Measurements from ENCODE around the gene TMEM184A. TPM values are rescaled to one million over a fixed set of nuclear protein-coding genes. Genes with fewer than 3 reads are reported as not detected.

TMEM184A gene
- total and polyA plus RNA-seq, 2 of the 4 experiments (the other 2 are of a cell fraction), result 0.36 to 1.9 TPM

DNA sequence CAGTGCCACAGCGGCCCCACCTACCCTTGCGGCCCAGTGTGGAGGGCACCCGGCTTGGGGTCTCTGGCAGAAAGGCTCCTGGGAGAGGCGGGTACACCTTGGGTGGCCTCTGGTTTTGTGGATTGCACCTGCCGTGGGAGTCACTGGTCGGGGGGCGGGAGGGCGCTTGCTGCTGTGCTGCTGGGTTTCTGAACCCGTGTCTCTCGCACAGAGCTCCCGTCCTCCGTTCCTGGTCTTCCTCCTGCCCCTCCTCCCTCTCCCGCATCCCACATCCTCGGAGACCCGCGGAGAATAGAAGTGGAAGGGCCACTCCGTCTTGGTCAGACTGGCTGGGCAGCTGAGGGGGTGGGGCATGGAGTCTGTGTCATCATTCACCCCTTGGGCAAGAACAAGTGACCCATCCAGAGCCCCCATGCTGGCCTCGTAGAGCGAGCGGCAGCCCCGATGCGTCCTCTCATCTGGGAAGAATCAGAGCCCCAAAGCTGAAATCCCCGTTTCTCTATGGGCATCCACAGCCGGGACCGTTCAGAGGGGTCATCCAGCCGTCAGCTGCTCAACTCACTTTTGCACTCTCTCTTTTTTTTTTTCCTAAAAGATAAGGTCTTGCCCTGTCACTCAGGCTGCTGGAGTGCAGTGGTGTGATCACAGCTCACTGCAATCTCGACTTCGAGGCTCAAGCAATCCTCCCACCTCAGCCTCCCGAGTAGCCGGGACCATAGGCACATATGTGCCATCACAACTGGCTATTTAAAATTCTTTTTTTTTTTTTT, 21.5 kb downstream of the TMEM184A start:
- H3K36me3 ChIP-seq (ENCODE audit: control insufficient read depth, insufficient read depth, low read length), result peaks cover 5% of the 10 kb centered on the region
- peak overlapping the region; percentile 30; the same call in 1 of the 2 replicates for H2BK20ac ChIP-seq (ENCODE audit: low read depth, low read length)
- ChIA-PET CTCF (no interaction called here), POLR2A (ENCODE audit: unreplicated experiment) (interaction anchor here (0.6 kb wide), 1 partner anchor 533 kb away, joined by 4 read pairs; no protein-coding TSS in a partner anchor)
- dilution Hi-C loops (cut with HindIII; ENCODE audit: low sequenced_read_pairs, unreplicated experiment), result no loop called here
- H2BK15ac ChIP-seq (ENCODE audit: low read depth, low read length), result no peak overlapping the region
- H2AFZ ChIP-seq (replicated peaks; ENCODE audit: low read length, poor library complexity), result peak overlapping the region; percentile 77
- H3K4ac ChIP-seq (ENCODE audit: low read depth, low read length), result peak overlapping the region; percentile 89
- H3K9me3 ChIP-seq (ENCODE audit: control insufficient read depth, insufficient read depth, low read length), result no peaks in the 10 kb centered on the region
- H4K20me1 ChIP-seq (ENCODE audit: insufficient read depth, low read length), result peaks cover 44% of the 10 kb centered on the region
- no peak for TF ChIP-seq SMC3 (IDR thresholded peaks at IDR 0.05; ENCODE audit: low read depth, low read length)
- TF ChIP-seq MAZ (IDR thresholded peaks at IDR 0.05; ENCODE audit: borderline replicate concordance, low read depth, low read length), result no peak
- no peak for TF ChIP-seq MAFK (IDR thresholded peaks at IDR 0.05; ENCODE audit: low read depth, low read length)
- TF ChIP-seq CHD1 (IDR thresholded peaks at IDR 0.05; ENCODE audit: low read depth, low read length), result no peak
- TF ChIP-seq FOS (IDR thresholded peaks at IDR 0.05; ENCODE audit: low read depth, low read length), result no peak
- TF ChIP-seq, protein P1, sequence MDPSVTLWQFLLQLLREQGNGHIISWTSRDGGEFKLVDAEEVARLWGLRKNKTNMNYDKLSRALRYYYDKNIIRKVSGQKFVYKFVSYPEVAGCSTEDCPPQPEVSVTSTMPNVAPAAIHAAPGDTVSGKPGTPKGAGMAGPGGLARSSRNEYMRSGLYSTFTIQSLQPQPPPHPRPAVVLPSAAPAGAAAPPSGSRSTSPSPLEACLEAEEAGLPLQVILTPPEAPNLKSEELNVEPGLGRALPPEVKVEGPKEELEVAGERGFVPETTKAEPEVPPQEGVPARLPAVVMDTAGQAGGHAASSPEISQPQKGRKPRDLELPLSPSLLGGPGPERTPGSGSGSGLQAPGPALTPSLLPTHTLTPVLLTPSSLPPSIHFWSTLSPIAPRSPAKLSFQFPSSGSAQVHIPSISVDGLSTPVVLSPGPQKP (IDR thresholded peaks at IDR 0.05; ENCODE audit: borderline replicate concordance, low read depth, low read length), result no peak
- TF ChIP-seq MXI1 (IDR thresholded peaks at IDR 0.05; ENCODE audit: borderline replicate concordance, low read depth, low read length), result no peak
- no peak for TF ChIP-seq NFE2L2 (IDR thresholded peaks at IDR 0.05; ENCODE audit: low read depth, low read length)
- no peak for TF ChIP-seq RCOR1 (IDR thresholded peaks at IDR 0.05; ENCODE audit: insufficient replicate concordance, low read length)
- no peak for TF ChIP-seq BHLHE40 (IDR thresholded peaks at IDR 0.05; ENCODE audit: low read depth, low read length)
- no peak overlapping the region for H3K4me3 ChIP-seq (ENCODE audit: insufficient read depth, low read depth, low read length)
- peaks cover 0 to 59% of the 10 kb centered on the region in 2 experiments; a peak in 2 of 4 replicates for H3K79me1 ChIP-seq (ENCODE audit: low read depth in 1 of 2, low read length in 2 of 2)
- peak overlapping the region; percentile 99 for H2AK5ac ChIP-seq (ENCODE audit: low read depth, low read length)
- in situ Hi-C loops (cut with MboI; ENCODE audit: low sequenced_read_pairs), result no loop called here
- ATAC-seq (ENCODE audit: low read depth) (no peak), DNase-seq (no peak)
- H4K8ac ChIP-seq (ENCODE audit: low read depth in 2 of 2, low read length in 2 of 2), result peak overlapping the region in 1 of 2 experiments; percentile 64; a peak in 1 of 4 replicates
- peak overlapping the region; percentile 68 for H4K91ac ChIP-seq (ENCODE audit: insufficient read depth, low read depth, low read length)
- no peak overlapping the region for H4K5ac ChIP-seq (ENCODE audit: low read depth, low read length)
- H3K4me1 ChIP-seq (ENCODE audit: control insufficient read depth, insufficient read depth, low read length), result peaks cover 41% of the 10 kb centered on the region
- H2BK5ac ChIP-seq (ENCODE audit: low read depth, low read length, poor library complexity, severe bottlenecking), result peak overlapping the region; percentile 98
- H3K9ac ChIP-seq (ENCODE audit: low read depth, low read length), result no peak overlapping the region
- WGBS, 2 experiments (ENCODE audit: extremely low coverage in 2 of 2, insufficient read length in 1 of 2), result 86% methylated on average over 11 of the region's 30 CpGs; no CpG with 5 or more reads in 1 of the 2 experiments
- no peak overlapping the region for H3K23ac ChIP-seq (ENCODE audit: low read depth, low read length)
- H3K9me1 ChIP-seq (ENCODE audit: insufficient read depth, low read length), result peaks cover 12% of the 10 kb centered on the region
- H3K27ac ChIP-seq (ENCODE audit: insufficient read depth, low read length), result peak overlapping the region; percentile 68
- peak overlapping the region; percentile 21; the same call in 1 of the 2 replicates for H3K18ac ChIP-seq (ENCODE audit: low read depth, low read length)
- H3K14ac ChIP-seq (replicated peaks; ENCODE audit: low read depth, low read length), result peak overlapping the region; percentile 30; the same call in 1 of the 2 replicates
- BruUV-seq (replicated peaks), result no TSS peak
- H3K27me3 ChIP-seq (ENCODE audit: control insufficient read depth, insufficient read depth, low read length), result no peaks in the 10 kb centered on the region
- H3K4me2 ChIP-seq (ENCODE audit: low read depth, low read length), result peak overlapping the region; percentile 82; the same call in 1 of the 2 replicates
- peak overlapping the region; percentile 95; the same call in 1 of the 2 replicates for H2BK120ac ChIP-seq (ENCODE audit: low read depth, low read length)
- H2AK9ac ChIP-seq (replicated peaks; ENCODE audit: low read depth, low read length, poor library complexity), result peak overlapping the region; percentile 99
- H3K56ac ChIP-seq (ENCODE audit: extremely low read depth, insufficient read depth, low read length), result no peak overlapping the region
- intact Hi-C loops (cut with micrococcal nuclease), result loop anchor here (5.0 kb wide), 1 partner anchor 32 kb away; the partner anchor contains the start of gene INTS1
